ENCODE results near the gene RASSF8.

Gene RASSF8

GRCh38 chr12:25997201-25997963 lies 38.9 kb downstream of the RASSF8 start:
- H3K4me1 ChIP-seq (ENCODE audit: control insufficient read depth, insufficient read depth, low read length): no peaks in the 10 kb centered on the region
- H3K27me3 ChIP-seq (ENCODE audit: control insufficient read depth, insufficient read depth, low read length): no peaks in the 10 kb centered on the region
- no peaks in the 10 kb centered on the region for H3K9me3 ChIP-seq (ENCODE audit: control insufficient read depth, low read length)
- H3K36me3 ChIP-seq (ENCODE audit: control insufficient read depth, insufficient read depth, low read length): no peaks in the 10 kb centered on the region
- no peak overlapping the region for H3K4me3 ChIP-seq (ENCODE audit: low read length)
- H3K9ac ChIP-seq (ENCODE audit: low read length): no peak overlapping the region

GRCh38 chr12:26000898-26001297 lies 42.4 kb downstream of the RASSF8 start:
- Histone ChIP-seq H3K9ac (ENCODE audit: low read length) (no peak overlapping the region), H3K4me1 (ENCODE audit: control insufficient read depth, insufficient read depth, low read length) (no peaks in the 10 kb centered on the region), H3K4me3 (ENCODE audit: low read length) (no peak overlapping the region), H3K27me3 (ENCODE audit: control insufficient read depth, insufficient read depth, low read length) (no peaks in the 10 kb centered on the region), H3K36me3 (ENCODE audit: control insufficient read depth, insufficient read depth, low read length) (no peaks in the 10 kb centered on the region), H3K9me3 (ENCODE audit: control insufficient read depth, low read length) (no peaks in the 10 kb centered on the region)

GRCh38 chr12:26001530-26001929 lies 43.0 kb downstream of the RASSF8 start:
- Histone ChIP-seq H3K9me3 (ENCODE audit: control insufficient read depth, low read length) (no peaks in the 10 kb centered on the region), H3K4me1 (ENCODE audit: control insufficient read depth, insufficient read depth, low read length) (no peaks in the 10 kb centered on the region), H3K4me3 (ENCODE audit: low read length) (no peak overlapping the region), H3K27me3 (ENCODE audit: control insufficient read depth, insufficient read depth, low read length) (no peaks in the 10 kb centered on the region), H3K36me3 (ENCODE audit: control insufficient read depth, insufficient read depth, low read length) (no peaks in the 10 kb centered on the region), H3K9ac (ENCODE audit: low read length) (no peak overlapping the region)

- Histone ChIP-seq H3K27me3 (ENCODE audit: control insufficient read depth, insufficient read depth, low read length) (no peaks in the 10 kb centered on the region), H3K4me1 (ENCODE audit: control insufficient read depth, insufficient read depth, low read length) (no peaks in the 10 kb centered on the region), H3K4me3 (ENCODE audit: low read length) (no peak overlapping the region), H3K36me3 (ENCODE audit: control insufficient read depth, insufficient read depth, low read length) (no peaks in the 10 kb centered on the region), H3K9ac (ENCODE audit: low read length) (no peak overlapping the region), H3K9me3 (ENCODE audit: control insufficient read depth, low read length) (no peaks in the 10 kb centered on the region)
These were observed 44.6 kb downstream of the RASSF8 start for GRCh38 chr12:26003065-26003464.

GRCh38 chr12:26007566-26007965 lies 49.1 kb downstream of the RASSF8 start:
- Histone ChIP-seq H3K9ac (ENCODE audit: low read length) (no peak overlapping the region), H3K36me3 (ENCODE audit: control insufficient read depth, insufficient read depth, low read length) (no peaks in the 10 kb centered on the region), H3K9me3 (ENCODE audit: control insufficient read depth, low read length) (no peaks in the 10 kb centered on the region), H3K27me3 (ENCODE audit: control insufficient read depth, insufficient read depth, low read length) (no peaks in the 10 kb centered on the region), H3K4me3 (ENCODE audit: low read length) (no peak overlapping the region), H3K4me1 (ENCODE audit: control insufficient read depth, insufficient read depth, low read length) (peaks cover 7% of the 10 kb centered on the region)

GRCh38 chr12:26009593-26009992 lies 51.1 kb downstream of the RASSF8 start:
- Histone ChIP-seq H3K9me3 (ENCODE audit: control insufficient read depth, low read length) (no peaks in the 10 kb centered on the region), H3K36me3 (ENCODE audit: control insufficient read depth, insufficient read depth, low read length) (no peaks in the 10 kb centered on the region), H3K4me1 (ENCODE audit: control insufficient read depth, insufficient read depth, low read length) (peaks cover 7% of the 10 kb centered on the region), H3K4me3 (ENCODE audit: low read length) (no peak overlapping the region), H3K9ac (ENCODE audit: low read length) (no peak overlapping the region), H3K27me3 (ENCODE audit: control insufficient read depth, insufficient read depth, low read length) (no peaks in the 10 kb centered on the region)

GRCh38 chr12:26010293-26010821 lies 51.9 kb downstream of the RASSF8 start:
- H3K4me1 ChIP-seq (ENCODE audit: control insufficient read depth, insufficient read depth, low read length): peaks cover 7% of the 10 kb centered on the region
- H3K36me3 ChIP-seq (ENCODE audit: control insufficient read depth, insufficient read depth, low read length): no peaks in the 10 kb centered on the region
- no peak overlapping the region for H3K9ac ChIP-seq (ENCODE audit: low read length)
- H3K27me3 ChIP-seq (ENCODE audit: control insufficient read depth, insufficient read depth, low read length): no peaks in the 10 kb centered on the region
- H3K9me3 ChIP-seq (ENCODE audit: control insufficient read depth, low read length): no peaks in the 10 kb centered on the region
- H3K4me3 ChIP-seq (ENCODE audit: low read length): no peak overlapping the region

- no peak overlapping the region for H3K9ac ChIP-seq (ENCODE audit: low read length)
- peaks cover 7% of the 10 kb centered on the region for H3K4me1 ChIP-seq (ENCODE audit: control insufficient read depth, insufficient read depth, low read length)
- H3K9me3 ChIP-seq (ENCODE audit: control insufficient read depth, low read length): no peaks in the 10 kb centered on the region
- H3K27me3 ChIP-seq (ENCODE audit: control insufficient read depth, insufficient read depth, low read length): no peaks in the 10 kb centered on the region
- no peaks in the 10 kb centered on the region for H3K36me3 ChIP-seq (ENCODE audit: control insufficient read depth, insufficient read depth, low read length)
- H3K4me3 ChIP-seq (ENCODE audit: low read length): no peak overlapping the region
These were observed 52.6 kb downstream of the RASSF8 start for GRCh38 chr12:26011099-26011498.

GRCh38 chr12:26014085-26014484 lies 55.6 kb downstream of the RASSF8 start:
- H3K9me3 ChIP-seq (ENCODE audit: control insufficient read depth, low read length): no peaks in the 10 kb centered on the region
- no peaks in the 10 kb centered on the region for H3K36me3 ChIP-seq (ENCODE audit: control insufficient read depth, insufficient read depth, low read length)
- H3K9ac ChIP-seq (ENCODE audit: low read length): no peak overlapping the region
- no peaks in the 10 kb centered on the region for H3K27me3 ChIP-seq (ENCODE audit: control insufficient read depth, insufficient read depth, low read length)
- H3K4me1 ChIP-seq (ENCODE audit: control insufficient read depth, insufficient read depth, low read length): peaks cover 7% of the 10 kb centered on the region
- H3K4me3 ChIP-seq (ENCODE audit: low read length): no peak overlapping the region

- Histone ChIP-seq H3K36me3 (ENCODE audit: control insufficient read depth, insufficient read depth, low read length) (no peaks in the 10 kb centered on the region), H3K9me3 (ENCODE audit: control insufficient read depth, low read length) (no peaks in the 10 kb centered on the region), H3K4me3 (ENCODE audit: low read length) (no peak overlapping the region), H3K9ac (ENCODE audit: low read length) (no peak overlapping the region), H3K4me1 (ENCODE audit: control insufficient read depth, insufficient read depth, low read length) (no peaks in the 10 kb centered on the region), H3K27me3 (ENCODE audit: control insufficient read depth, insufficient read depth, low read length) (no peaks in the 10 kb centered on the region)
These were observed 58.0 kb downstream of the RASSF8 start for GRCh38 chr12:26016516-26016915.

GRCh38 chr12:26017484-26018211 lies 59.2 kb downstream of the RASSF8 start:
- Histone ChIP-seq H3K4me3 (ENCODE audit: low read length) (no peak overlapping the region), H3K27me3 (ENCODE audit: control insufficient read depth, insufficient read depth, low read length) (no peaks in the 10 kb centered on the region), H3K4me1 (ENCODE audit: control insufficient read depth, insufficient read depth, low read length) (no peaks in the 10 kb centered on the region), H3K9ac (ENCODE audit: low read length) (no peak overlapping the region), H3K36me3 (ENCODE audit: control insufficient read depth, insufficient read depth, low read length) (no peaks in the 10 kb centered on the region), H3K9me3 (ENCODE audit: control insufficient read depth, low read length) (no peaks in the 10 kb centered on the region)

- Histone ChIP-seq H3K36me3 (ENCODE audit: control insufficient read depth, insufficient read depth, low read length) (no peaks in the 10 kb centered on the region), H3K9me3 (ENCODE audit: control insufficient read depth, low read length) (no peaks in the 10 kb centered on the region), H3K9ac (ENCODE audit: low read length) (no peak overlapping the region), H3K27me3 (ENCODE audit: control insufficient read depth, insufficient read depth, low read length) (no peaks in the 10 kb centered on the region), H3K4me1 (ENCODE audit: control insufficient read depth, insufficient read depth, low read length) (no peaks in the 10 kb centered on the region), H3K4me3 (ENCODE audit: low read length) (no peak overlapping the region)
These were observed 60.4 kb downstream of the RASSF8 start for GRCh38 chr12:26018926-26019325.
